Measurements from ENCODE around the gene WDFY2.
"Not testable (repeated sequence)": the region's sequence is repeated elsewhere in the genome, so short reads cannot be mapped to it uniquely, and the experiment has no call there.

The WDFY2 gene

DNA sequence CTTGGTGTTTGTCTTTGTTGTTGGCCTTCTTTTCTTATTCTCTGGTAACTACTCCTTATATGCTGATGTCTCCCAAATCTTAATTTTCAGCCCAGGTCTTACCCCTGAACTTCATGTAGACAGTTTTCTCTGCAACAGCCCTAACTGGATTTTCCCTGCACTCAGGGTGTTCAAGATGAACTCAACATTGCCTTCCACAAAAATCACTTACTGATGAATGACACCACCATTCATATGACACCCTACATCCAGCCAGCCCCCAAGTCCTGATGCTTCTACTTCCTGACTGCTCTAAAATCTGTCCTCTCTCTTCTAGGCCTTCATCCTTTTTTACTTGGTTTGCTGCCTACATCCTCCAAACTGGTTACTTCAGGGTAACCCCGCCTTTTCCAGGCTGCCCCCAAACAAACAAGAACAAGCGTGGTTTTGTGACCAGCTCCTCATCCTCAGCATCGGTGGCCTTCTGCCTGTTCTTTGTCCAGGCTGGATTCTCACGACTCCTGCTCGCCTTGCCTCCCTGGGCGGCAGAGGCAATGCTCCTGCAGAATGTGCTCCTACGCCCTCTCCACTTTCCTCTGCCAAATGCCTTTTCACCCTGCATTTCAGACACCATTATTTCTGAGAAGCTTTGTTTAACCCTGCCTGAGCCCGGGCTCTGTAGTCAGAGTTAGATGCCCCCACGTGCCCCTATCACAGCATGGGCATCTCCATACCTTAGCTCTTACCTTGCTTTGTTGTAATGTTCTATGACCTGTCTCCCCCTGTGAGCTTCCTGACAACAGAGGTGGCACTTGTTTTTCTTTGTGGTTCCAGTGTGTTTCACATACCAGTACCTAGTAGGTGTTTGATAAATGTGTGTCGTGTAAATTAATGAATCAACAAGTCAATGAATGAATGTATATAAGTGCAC, 61.8 kb downstream of the WDFY2 start:
- peak; percentile 18 for DNase-seq (ENCODE audit: low read depth)
- TF ChIP-seq MYC (IDR thresholded peaks at IDR 0.05; ENCODE audit: low read depth, low read length), result no peak; the same call in 1 of the 2 replicates
- no peak for TF ChIP-seq POLR2A (IDR thresholded peaks at IDR 0.05; ENCODE audit: extremely low read depth, insufficient read length)
- TF ChIP-seq, protein P1, sequence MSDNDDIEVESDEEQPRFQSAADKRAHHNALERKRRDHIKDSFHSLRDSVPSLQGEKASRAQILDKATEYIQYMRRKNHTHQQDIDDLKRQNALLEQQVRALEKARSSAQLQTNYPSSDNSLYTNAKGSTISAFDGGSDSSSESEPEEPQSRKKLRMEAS (IDR thresholded peaks at IDR 0.05; ENCODE audit: low read depth, low read length), result no peak; the same call in 1 of the 2 replicates
- TF ChIP-seq, protein P2, sequence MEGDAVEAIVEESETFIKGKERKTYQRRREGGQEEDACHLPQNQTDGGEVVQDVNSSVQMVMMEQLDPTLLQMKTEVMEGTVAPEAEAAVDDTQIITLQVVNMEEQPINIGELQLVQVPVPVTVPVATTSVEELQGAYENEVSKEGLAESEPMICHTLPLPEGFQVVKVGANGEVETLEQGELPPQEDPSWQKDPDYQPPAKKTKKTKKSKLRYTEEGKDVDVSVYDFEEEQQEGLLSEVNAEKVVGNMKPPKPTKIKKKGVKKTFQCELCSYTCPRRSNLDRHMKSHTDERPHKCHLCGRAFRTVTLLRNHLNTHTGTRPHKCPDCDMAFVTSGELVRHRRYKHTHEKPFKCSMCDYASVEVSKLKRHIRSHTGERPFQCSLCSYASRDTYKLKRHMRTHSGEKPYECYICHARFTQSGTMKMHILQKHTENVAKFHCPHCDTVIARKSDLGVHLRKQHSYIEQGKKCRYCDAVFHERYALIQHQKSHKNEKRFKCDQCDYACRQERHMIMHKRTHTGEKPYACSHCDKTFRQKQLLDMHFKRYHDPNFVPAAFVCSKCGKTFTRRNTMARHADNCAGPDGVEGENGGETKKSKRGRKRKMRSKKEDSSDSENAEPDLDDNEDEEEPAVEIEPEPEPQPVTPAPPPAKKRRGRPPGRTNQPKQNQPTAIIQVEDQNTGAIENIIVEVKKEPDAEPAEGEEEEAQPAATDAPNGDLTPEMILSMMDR (IDR thresholded peaks at IDR 0.05; ENCODE audit: low read depth, low read length), result no peak
- H3K4me3 ChIP-seq (ENCODE audit: low read depth, low read length), result peak overlapping the region; percentile 27

DNA sequence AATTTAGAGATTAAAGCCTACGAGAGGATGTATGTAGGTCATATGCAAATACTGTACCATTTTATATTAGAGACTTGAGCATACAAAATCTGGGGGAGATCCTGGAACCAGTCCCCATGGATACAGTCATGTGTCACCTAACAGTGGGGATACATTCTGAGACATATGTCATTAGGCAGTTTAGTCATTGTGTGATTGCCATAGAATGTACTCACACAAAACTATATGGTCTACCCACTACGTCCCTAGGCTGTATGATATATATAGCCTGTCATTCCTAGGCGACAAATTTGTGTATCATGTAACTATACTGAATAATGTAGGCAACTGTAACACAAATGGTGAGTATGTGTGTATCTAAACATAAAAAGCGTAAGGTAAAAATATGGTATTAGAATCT, 62.8 kb downstream of the WDFY2 start:
- TF ChIP-seq MYC (IDR thresholded peaks at IDR 0.05; ENCODE audit: low read depth, low read length), result no peak
- TF ChIP-seq, protein P2 (IDR thresholded peaks at IDR 0.05; ENCODE audit: low read depth, low read length), result no peak
- TF ChIP-seq, protein P1 (IDR thresholded peaks at IDR 0.05; ENCODE audit: low read depth, low read length), result no peak
- no peak for TF ChIP-seq POLR2A (IDR thresholded peaks at IDR 0.05; ENCODE audit: extremely low read depth, insufficient read length)
- no peak overlapping the region for H3K4me3 ChIP-seq (ENCODE audit: low read depth, low read length)
- DNase-seq (ENCODE audit: low read depth), result no peak

DNA sequence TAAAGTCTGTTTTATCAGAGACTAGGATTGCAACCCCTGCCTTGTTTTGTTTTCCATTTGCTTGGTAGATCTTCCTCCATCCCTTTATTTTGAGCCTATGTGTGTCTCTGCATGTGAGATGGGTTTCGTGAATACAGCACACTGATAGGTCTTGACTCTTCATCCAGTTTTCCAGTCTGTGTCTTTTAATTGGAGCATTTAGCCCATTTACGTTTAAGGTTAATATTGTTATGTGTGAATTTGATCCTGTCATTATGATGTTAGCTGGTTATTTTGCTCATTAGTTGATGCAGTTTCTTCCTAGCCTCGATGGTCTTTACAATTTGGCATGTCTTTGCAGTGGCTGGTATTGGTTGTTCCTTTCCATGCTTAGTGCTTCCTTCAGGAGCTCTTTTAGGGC, 67.9 kb downstream of the WDFY2 start:
- H3K4me3 ChIP-seq (ENCODE audit: low read depth, low read length); DNase-seq (ENCODE audit: low read depth): not testable (repeated sequence)

DNA sequence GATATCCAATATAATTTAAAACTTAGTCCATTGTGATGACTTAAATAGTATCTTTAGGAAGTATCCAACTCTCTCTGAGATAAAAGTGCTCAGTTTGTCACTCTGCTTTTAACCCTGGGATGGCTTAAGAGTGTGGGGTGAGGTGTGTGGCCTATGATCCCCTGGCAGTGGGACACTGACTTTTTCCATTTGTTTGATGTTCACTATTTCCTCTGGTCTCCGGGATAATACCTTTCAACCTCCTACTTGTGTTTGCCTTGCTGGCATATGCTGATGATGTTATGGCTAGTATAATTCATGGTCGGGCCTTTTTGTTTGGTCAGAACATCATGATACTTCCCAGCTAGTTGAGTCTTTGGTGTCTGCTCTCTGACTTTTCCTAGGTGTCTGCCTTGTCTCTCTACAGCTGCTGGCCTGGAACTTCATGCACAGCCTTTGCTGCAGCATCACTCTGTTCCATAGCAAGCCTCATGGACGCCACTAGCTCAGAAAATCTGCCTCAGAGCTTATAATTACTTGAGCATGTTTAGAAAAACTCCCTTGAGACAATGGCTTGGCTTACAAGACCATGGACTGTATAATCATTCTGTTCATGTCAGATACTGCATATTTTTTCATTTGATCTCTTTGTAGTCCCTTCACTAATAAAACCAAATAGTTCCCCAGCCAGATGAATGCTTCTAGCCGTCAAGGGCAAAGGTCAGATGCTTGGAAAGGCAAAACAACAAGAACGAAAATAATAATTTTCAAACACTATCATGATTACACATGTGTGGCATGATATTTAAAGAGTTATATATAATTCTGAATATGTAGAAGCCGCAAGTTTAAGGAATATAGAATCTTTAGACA, 75.2 kb downstream of the WDFY2 start:
- DNase-seq (ENCODE audit: low read depth), result no peak
- no peak overlapping the region for H3K4me3 ChIP-seq (ENCODE audit: low read depth, low read length)
- no peak for TF ChIP-seq POLR2A (IDR thresholded peaks at IDR 0.05; ENCODE audit: extremely low read depth, insufficient read length)
- TF ChIP-seq, protein P2 (IDR thresholded peaks at IDR 0.05; ENCODE audit: low read depth, low read length), result no peak
- no peak for TF ChIP-seq MYC (IDR thresholded peaks at IDR 0.05; ENCODE audit: low read depth, low read length)
- TF ChIP-seq, protein P1 (IDR thresholded peaks at IDR 0.05; ENCODE audit: low read depth, low read length), result no peak

DNA sequence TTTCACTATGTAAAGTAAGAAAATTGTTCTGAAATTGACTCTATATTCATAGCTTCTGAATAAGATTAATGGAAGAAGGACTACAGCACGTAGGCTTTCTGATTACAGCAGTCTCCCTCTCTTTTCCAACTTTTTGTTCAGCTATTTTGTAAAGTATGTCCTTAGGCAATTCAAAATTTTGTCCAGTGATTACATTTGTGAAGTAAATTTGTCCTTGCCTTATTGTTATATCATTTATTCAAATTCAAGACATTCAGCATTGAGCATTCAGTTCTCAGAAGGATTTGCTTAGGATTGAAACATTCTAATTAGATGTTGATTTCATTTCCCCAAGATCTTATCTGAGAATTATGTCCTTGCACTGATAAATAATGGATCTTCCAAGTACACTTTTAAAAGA, 76.6 kb downstream of the WDFY2 start:
- TF ChIP-seq, protein P2 (IDR thresholded peaks at IDR 0.05; ENCODE audit: low read depth, low read length), result no peak
- TF ChIP-seq, protein P1 (IDR thresholded peaks at IDR 0.05; ENCODE audit: low read depth, low read length), result no peak
- no peak for TF ChIP-seq MYC (IDR thresholded peaks at IDR 0.05; ENCODE audit: low read depth, low read length)
- no peak for TF ChIP-seq POLR2A (IDR thresholded peaks at IDR 0.05; ENCODE audit: extremely low read depth, insufficient read length)
- H3K4me3 ChIP-seq (ENCODE audit: low read depth, low read length), result no peak overlapping the region
- no peak for DNase-seq (ENCODE audit: low read depth)

Data from NB4 (cell line).